ENCODE results near the gene TEC. TPM values are rescaled to one million over a fixed set of nuclear protein-coding genes. Genes with fewer than 3 reads are reported as not detected.

TEC gene
- polyA plus RNA-seq, 1 donor = 4.6 TPM

GRCh38 chr4:48090621-48091020, 179.0 kb downstream of the TEC start:
- Histone ChIP-seq H3K4me3 (ENCODE audit: low read length) (no peak overlapping the region), H3K27ac (ENCODE audit: low read length) (no peak overlapping the region), H3K4me1 (ENCODE audit: control insufficient read depth, insufficient read depth, low read length) (no peaks in the 10 kb centered on the region), H3K9me3 (ENCODE audit: control insufficient read depth, low read depth, low read length) (no peaks in the 10 kb centered on the region), H3K27me3 (ENCODE audit: control insufficient read depth, insufficient read depth, low read length) (no peaks in the 10 kb centered on the region), H3K36me3 (ENCODE audit: control insufficient read depth, insufficient read depth, low read length) (no peaks in the 10 kb centered on the region)
- WGBS (ENCODE audit: insufficient coverage, low lambda C conversion rate) = 89% methylated on average over 4 of the region's 5 CpGs
- no peak for DNase-seq

GRCh38 chr4:48085821-48086589, 183.6 kb downstream of the TEC start:
- DNase-seq = peak in 1 of 2 donors; percentile 54
- Histone ChIP-seq H3K27ac (ENCODE audit: low read length) (no peak overlapping the region), H3K4me1 (ENCODE audit: control insufficient read depth, insufficient read depth, low read length) (no peaks in the 10 kb centered on the region), H3K4me3 (ENCODE audit: low read length) (no peak overlapping the region), H3K9me3 (ENCODE audit: control insufficient read depth, low read depth, low read length) (no peaks in the 10 kb centered on the region), H3K27me3 (ENCODE audit: control insufficient read depth, insufficient read depth, low read length) (no peaks in the 10 kb centered on the region), H3K36me3 (ENCODE audit: control insufficient read depth, insufficient read depth, low read length) (no peaks in the 10 kb centered on the region)
- WGBS (ENCODE audit: insufficient coverage, low lambda C conversion rate) = 100% methylated on average over 1 of the region's 8 CpGs

Other genes starting within 250 kb of the TEC start
- 4.9 TPM for gene TXK, start 135.6 kb downstream of the TEC start, polyA plus RNA-seq
- 38.7 TPM for gene SLAIN2, start 71.7 kb upstream of the TEC start, polyA plus RNA-seq
- 2.0 TPM for gene SLC10A4, start 213.5 kb upstream of the TEC start, polyA plus RNA-seq
- gene ZAR1, start 220.4 kb upstream of the TEC start, polyA plus RNA-seq = 0.03 TPM

All from large intestine (tissue), 3 donors.